GM12878 (cell line): ENCODE data around the gene ZBTB42.

ENCODE experiments used
- CHD2 ChIP-seq: IDR thresholded peaks from 2 replicates; pipeline ENCODE4 v1.6.1; 2011; ENCODE audit warnings: low read depth, low read length, improper control_type of control experiment, borderline replicate concordance
- EP300 ChIP-seq, 2 experiments: fragments of 150-350 bp in 1 of 2; IDR thresholded peaks; 2 replicates each; pipeline ENCODE4 v1.6.1; 2011 to 2012; ENCODE audit warnings: low read depth in 2 of 2, low read length in 2 of 2, borderline replicate concordance in 1 of 2, improper control_type of control experiment in 1 of 2, inconsistent platforms in 1 of 2; ENCODE audit not compliant: control insufficient read depth in 1 of 2
- HDAC2 ChIP-seq: fragments of 200-600 bp; sonication (generic); IDR thresholded peaks from 2 replicates; pipeline ENCODE4 v1.6.1; 2017
- POLR2A ChIP-seq: IDR thresholded peaks from 2 replicates; pipeline ENCODE4 v1.6.1; 2011; ENCODE audit warnings: low read depth, mild to moderate bottlenecking, low read length
- RCOR1 ChIP-seq: conservative IDR thresholded peaks from 2 replicates; pipeline ENCODE4 v1.6.1; 2012; ENCODE audit warnings: low read depth, low read length, improper control_type of control experiment
- SIN3A ChIP-seq: IDR thresholded peaks from 2 replicates; pipeline ENCODE4 v1.6.1; 2012; ENCODE audit warnings: low read depth, low read length, improper control_type of control experiment
- SMAD5 ChIP-seq: IDR thresholded peaks from 2 replicates; pipeline ENCODE4 v1.6.1; 2016; ENCODE audit warnings: antibody characterized with exemption, low read depth
- SMC3 ChIP-seq: IDR thresholded peaks from 2 replicates; pipeline ENCODE4 v1.6.1; 2011; ENCODE audit warnings: low read length, improper control_type of control experiment, borderline replicate concordance
- SRF ChIP-seq, 2 experiments: IDR thresholded peaks; 2 replicates each; pipeline ENCODE4 v1.6.1; 2011; ENCODE audit warnings: low read depth in 2 of 2, low read length in 2 of 2, mild to moderate bottlenecking in 1 of 2, moderate library complexity in 1 of 2
- TF ChIP-seq, protein P1 (sequence below), 3 experiments: IDR thresholded peaks in 2 of 3; conservative IDR thresholded peaks in 1 of 3; 2 replicates each; pipeline ENCODE4 v1.5.1; 2011; ENCODE audit warnings: low read depth in 3 of 3, low read length in 3 of 3, mild to moderate bottlenecking in 3 of 3, control low read depth in 2 of 3, moderate library complexity in 2 of 3, inconsistent platforms in 1 of 3, mixed read lengths in 1 of 3; ENCODE audit not compliant: control insufficient read depth in 2 of 3, insufficient read depth in 1 of 3; ENCODE audit errors: extremely low read depth in 1 of 3
- TF ChIP-seq, protein P2 (sequence below): fragments of 450-650 bp; IDR thresholded peaks from 2 replicates; pipeline ENCODE4 v1.6.1; 2017; ENCODE audit warnings: mild to moderate bottlenecking
- TF ChIP-seq, protein P3 (sequence below): IDR thresholded peaks from 2 replicates; pipeline ENCODE4 v1.6.1; 2012; ENCODE audit warnings: low read depth, low read length, improper control_type of control experiment

DNA sequence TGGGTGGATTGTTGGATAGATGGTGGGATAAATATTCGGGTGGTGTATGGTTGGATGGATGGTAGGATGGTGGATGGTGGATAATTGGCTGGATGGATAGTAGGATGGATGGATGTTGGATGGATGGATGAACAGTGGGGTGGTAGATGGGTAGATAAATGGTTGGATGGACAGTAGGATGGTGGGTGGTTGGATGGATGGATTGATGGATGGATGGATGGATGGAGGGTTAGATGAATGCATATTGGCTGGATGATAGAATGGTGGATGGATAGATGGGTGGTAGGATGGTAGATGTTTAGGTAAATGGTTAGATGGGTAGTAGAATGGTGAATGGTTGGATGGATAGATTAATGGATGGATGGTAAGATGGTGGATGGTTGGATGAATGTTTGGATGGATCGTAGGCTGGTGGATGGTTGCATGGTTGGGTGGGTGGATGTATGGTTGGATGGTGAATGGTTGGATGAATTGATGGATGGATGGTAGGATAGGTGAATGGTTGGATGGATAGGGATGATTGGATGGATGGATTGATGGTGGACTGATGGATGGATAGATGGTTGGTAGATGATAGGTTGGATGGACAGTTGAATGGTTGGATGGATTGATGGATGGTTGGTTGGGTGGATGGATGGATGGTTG is 23.6 kb downstream of the ZBTB42 start:
- TF ChIP-seq, protein P1, sequence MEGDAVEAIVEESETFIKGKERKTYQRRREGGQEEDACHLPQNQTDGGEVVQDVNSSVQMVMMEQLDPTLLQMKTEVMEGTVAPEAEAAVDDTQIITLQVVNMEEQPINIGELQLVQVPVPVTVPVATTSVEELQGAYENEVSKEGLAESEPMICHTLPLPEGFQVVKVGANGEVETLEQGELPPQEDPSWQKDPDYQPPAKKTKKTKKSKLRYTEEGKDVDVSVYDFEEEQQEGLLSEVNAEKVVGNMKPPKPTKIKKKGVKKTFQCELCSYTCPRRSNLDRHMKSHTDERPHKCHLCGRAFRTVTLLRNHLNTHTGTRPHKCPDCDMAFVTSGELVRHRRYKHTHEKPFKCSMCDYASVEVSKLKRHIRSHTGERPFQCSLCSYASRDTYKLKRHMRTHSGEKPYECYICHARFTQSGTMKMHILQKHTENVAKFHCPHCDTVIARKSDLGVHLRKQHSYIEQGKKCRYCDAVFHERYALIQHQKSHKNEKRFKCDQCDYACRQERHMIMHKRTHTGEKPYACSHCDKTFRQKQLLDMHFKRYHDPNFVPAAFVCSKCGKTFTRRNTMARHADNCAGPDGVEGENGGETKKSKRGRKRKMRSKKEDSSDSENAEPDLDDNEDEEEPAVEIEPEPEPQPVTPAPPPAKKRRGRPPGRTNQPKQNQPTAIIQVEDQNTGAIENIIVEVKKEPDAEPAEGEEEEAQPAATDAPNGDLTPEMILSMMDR (IDR thresholded peaks at IDR 0.05 in 2 of 3, conservative IDR thresholded peaks at IDR 0.05 in 1 of 3; ENCODE audit: control insufficient read depth in 2 of 3, extremely low read depth in 1 of 3, insufficient read depth in 1 of 3, low read depth in 3 of 3, low read length in 3 of 3), result no peak
- TF ChIP-seq, protein P2, sequence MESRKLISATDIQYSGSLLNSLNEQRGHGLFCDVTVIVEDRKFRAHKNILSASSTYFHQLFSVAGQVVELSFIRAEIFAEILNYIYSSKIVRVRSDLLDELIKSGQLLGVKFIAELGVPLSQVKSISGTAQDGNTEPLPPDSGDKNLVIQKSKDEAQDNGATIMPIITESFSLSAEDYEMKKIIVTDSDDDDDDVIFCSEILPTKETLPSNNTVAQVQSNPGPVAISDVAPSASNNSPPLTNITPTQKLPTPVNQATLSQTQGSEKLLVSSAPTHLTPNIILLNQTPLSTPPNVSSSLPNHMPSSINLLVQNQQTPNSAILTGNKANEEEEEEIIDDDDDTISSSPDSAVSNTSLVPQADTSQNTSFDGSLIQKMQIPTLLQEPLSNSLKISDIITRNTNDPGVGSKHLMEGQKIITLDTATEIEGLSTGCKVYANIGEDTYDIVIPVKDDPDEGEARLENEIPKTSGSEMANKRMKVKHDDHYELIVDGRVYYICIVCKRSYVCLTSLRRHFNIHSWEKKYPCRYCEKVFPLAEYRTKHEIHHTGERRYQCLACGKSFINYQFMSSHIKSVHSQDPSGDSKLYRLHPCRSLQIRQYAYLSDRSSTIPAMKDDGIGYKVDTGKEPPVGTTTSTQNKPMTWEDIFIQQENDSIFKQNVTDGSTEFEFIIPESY, result no peak
- no peak for TF ChIP-seq SRF (IDR thresholded peaks at IDR 0.05; ENCODE audit: low read depth in 2 of 2, low read length in 2 of 2)
- no peak for TF ChIP-seq EP300 (IDR thresholded peaks at IDR 0.05; ENCODE audit: borderline replicate concordance in 1 of 2, control insufficient read depth in 1 of 2, low read depth in 2 of 2, low read length in 2 of 2)
- no peak for TF ChIP-seq HDAC2
- TF ChIP-seq POLR2A, result no peak
- no peak for TF ChIP-seq SIN3A
- TF ChIP-seq, protein P3, sequence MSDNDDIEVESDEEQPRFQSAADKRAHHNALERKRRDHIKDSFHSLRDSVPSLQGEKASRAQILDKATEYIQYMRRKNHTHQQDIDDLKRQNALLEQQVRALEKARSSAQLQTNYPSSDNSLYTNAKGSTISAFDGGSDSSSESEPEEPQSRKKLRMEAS, result no peak
- TF ChIP-seq RCOR1, result no peak
- no peak for TF ChIP-seq SMC3
- no peak for TF ChIP-seq SMAD5
- TF ChIP-seq CHD2, result no peak
